Measurements from ENCODE around the gene FAM217B.

FAM217B gene

DNA sequence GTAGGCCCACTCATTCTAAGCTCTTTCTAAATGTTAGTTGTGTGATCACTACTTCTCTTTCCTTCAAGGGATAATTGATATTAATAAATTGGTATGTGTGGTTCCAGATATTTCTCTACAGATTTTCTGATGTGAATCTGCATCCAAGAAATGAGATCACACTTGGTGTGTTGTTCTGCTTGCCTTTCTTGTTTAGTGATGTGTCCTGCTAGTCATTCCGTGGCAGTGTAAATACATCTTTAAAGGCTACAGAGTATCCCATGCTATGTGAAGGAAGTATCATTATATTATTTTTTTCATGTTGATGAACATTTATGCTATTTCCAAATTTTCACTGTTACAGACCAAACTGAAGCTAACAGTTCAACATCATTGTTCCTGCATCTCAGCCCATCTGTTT lies 31.2 kb downstream of the FAM217B start:
- FAIRE-seq: no peak
- DNase-seq (ENCODE audit: insufficient read length, low spot score): no peak
- TF ChIP-seq, protein P1, sequence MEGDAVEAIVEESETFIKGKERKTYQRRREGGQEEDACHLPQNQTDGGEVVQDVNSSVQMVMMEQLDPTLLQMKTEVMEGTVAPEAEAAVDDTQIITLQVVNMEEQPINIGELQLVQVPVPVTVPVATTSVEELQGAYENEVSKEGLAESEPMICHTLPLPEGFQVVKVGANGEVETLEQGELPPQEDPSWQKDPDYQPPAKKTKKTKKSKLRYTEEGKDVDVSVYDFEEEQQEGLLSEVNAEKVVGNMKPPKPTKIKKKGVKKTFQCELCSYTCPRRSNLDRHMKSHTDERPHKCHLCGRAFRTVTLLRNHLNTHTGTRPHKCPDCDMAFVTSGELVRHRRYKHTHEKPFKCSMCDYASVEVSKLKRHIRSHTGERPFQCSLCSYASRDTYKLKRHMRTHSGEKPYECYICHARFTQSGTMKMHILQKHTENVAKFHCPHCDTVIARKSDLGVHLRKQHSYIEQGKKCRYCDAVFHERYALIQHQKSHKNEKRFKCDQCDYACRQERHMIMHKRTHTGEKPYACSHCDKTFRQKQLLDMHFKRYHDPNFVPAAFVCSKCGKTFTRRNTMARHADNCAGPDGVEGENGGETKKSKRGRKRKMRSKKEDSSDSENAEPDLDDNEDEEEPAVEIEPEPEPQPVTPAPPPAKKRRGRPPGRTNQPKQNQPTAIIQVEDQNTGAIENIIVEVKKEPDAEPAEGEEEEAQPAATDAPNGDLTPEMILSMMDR (IDR thresholded peaks at IDR 0.05; ENCODE audit: insufficient read depth, missing control alignments): no peak

DNA sequence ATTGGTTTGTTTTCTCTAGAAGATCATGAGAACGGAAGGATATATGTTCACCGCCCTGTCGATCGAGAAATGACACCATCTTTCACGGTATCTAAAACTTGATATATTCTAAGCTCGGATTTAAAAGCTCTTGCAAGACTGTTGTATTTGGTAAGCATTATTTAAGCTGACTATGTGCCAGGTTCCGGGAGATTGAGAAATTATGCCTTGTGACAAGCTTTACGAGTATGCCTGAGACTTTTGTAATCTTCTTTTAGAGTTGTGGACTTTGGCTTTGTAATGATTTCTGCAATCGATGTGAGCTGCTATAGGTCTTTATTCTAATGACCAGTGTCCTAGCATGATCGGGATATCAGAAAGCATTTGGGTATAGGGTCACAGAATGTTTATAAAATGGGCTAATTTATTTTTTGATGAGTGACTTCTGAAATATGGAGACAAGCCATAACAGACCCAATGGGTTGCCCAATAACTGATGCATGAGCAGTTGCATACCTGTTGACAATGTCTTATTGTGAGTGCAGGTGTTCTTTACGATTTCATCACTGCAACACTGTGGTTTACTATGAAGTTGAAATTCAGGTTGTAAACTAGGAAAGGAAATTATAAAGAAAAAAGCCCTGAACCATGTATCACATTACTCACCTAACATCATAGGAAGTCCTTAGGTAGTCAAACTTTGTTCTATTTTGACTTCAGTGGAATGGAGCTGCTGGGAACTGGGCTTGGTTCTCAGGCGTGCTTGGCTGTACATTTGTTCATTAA lies 32.0 kb downstream of the FAM217B start:
- TF ChIP-seq, protein P1 (IDR thresholded peaks at IDR 0.05; ENCODE audit: insufficient read depth, missing control alignments): no peak
- no peak for FAIRE-seq
- no peak for DNase-seq (ENCODE audit: insufficient read length, low spot score)

DNA sequence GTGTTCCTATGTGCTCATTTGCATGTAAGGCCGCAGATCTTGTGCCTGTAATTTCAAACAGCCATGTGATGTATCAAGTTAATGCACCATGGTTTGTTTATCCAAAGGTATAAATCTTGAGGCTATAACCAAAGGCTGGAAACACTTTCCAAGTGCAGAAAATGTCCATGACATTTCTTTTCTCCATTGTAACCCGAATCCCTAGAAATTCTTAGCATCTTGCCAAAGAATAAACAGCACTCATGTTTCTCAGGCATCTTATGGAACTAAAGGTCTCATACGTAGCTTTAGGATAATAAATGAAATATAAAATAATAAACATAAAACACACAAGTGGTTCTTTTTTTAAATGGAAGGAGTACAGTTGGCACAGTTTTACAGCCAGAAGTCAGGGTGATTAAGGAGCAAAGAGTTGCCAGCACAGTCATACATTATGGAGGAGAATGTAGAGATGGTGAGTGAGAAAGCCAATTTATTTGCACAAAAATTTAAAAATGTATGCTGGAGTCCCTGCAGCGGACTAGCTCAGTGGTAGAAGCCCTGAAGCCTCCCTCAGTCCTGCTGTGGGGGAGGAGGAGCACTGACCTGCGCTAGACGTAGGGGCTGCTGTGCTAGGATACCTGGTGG lies 36.1 kb downstream of the FAM217B start:
- DNase-seq (ENCODE audit: insufficient read length, low spot score) (no peak), FAIRE-seq (no peak)
- TF ChIP-seq, protein P1 (IDR thresholded peaks at IDR 0.05; ENCODE audit: insufficient read depth, missing control alignments): no peak

DNA sequence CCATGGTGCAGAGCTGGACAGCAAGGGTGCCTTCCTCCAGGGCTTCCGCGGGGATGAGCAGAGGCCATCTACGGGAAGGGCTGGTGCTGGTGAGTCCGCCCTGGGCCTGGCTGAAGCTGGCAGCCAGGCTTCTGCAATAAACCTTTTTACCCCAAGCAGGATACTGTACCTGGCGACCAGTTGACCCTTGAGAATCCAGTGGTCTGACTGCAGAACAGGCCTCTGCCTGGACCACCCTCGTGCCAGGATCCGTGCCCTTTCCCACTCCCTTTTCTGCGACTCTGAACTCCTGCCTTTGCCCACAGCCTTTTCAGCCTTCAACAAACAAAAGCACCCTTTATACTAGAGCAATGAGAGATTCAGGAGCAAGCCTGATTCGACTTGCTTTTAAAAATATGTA lies 36.9 kb downstream of the FAM217B start:
- FAIRE-seq: no peak
- TF ChIP-seq, protein P1 (IDR thresholded peaks at IDR 0.05; ENCODE audit: insufficient read depth, missing control alignments): no peak
- DNase-seq (ENCODE audit: insufficient read length, low spot score): no peak

DNA sequence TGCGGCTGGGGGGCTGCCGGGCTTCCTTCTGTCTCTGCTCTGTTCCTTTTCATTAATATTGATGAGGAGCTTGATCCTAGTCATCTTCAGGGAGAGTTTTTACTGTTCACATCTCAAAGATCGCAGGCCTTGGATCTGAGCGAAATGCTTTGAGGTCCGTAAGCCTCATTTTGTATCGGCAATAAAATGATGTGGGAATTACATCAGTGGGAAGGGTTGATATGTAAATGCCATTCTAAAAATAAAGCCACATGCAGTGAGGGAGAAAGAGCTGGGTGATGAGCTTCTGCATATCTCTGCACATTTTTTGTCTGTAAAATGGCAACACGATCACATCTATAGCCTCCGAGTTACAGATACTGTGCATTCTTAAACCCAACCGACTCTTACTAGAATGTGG lies 42.9 kb downstream of the FAM217B start:
- DNase-seq (ENCODE audit: insufficient read length, low spot score): no peak
- no peak for FAIRE-seq
- TF ChIP-seq, protein P1 (IDR thresholded peaks at IDR 0.05; ENCODE audit: insufficient read depth, missing control alignments): no peak

DNA sequence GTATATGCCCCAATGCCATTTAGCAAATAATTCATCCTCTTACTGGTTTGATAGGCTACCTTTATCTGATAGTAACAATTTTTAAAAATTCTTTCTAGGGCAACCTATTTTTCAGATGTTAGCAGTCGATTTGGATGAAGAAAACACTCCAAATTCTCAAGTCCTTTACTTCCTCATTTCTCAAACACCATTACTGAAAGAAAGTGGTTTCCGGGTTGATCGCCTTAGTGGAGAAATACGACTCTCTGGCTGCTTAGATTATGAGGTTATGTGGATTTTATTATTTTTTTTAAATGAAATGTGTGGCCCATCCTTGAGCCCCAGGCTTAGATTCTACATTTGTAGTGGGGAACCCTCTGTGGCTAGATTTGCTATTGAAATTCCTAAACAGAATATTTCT lies 44.4 kb downstream of the FAM217B start:
- no peak for DNase-seq (ENCODE audit: insufficient read length, low spot score)
- TF ChIP-seq, protein P1 (IDR thresholded peaks at IDR 0.05; ENCODE audit: insufficient read depth, missing control alignments): no peak
- FAIRE-seq: no peak

DNA sequence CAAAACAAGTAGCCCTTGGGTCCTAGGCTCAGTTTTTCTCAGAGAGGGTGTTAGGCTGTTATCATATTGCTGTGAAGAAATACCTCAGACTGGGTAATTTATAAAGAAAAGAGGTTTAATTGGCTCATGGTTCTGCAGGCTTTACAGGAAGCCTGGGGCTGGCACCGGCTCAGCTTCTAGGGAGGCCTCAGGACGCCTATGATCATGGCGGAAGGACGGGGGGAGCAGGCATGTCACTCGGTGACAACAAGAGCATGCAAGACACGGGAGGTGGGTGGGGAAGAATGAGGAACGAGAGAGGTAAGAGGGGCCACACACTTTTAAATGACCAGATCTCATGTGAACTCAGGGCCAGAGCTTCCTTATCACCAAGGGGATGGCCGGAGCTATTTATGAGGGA lies 45.0 kb downstream of the FAM217B start:
- no peak for FAIRE-seq
- TF ChIP-seq, protein P1 (IDR thresholded peaks at IDR 0.05; ENCODE audit: insufficient read depth, missing control alignments): no peak
- no peak for DNase-seq (ENCODE audit: insufficient read length, low spot score)

Measured in D721Med (cell line).